Esophagus (tissue), 2 donors: ENCODE results near the gene BBS12. TPM values are rescaled to one million over a fixed set of nuclear protein-coding genes. Genes with fewer than 3 reads are reported as not detected.

ENCODE experiments used
- H3K27ac ChIP-seq, 2 donors: one replicate each; pipeline ENCODE4 v1.5.1; 2013; ENCODE audit warnings: low read depth in 2 of 2, mild to moderate bottlenecking in 2 of 2, inconsistent platforms in 1 of 2, low read length in 1 of 2, moderate library complexity in 1 of 2
- H3K27me3 ChIP-seq, 2 donors: one replicate each; pipeline ENCODE4 v1.6.1; 2013; ENCODE audit warnings: low read length in 2 of 2, control low read depth in 1 of 2, mild to moderate bottlenecking in 1 of 2; ENCODE audit not compliant: insufficient read depth in 2 of 2, control insufficient read depth in 1 of 2
- H3K36me3 ChIP-seq, 2 donors: one replicate each; pipeline ENCODE4 v1.6.1; 2013; ENCODE audit warnings: low read length in 1 of 2; ENCODE audit not compliant: control insufficient read depth in 2 of 2, insufficient read depth in 2 of 2
- H3K4me1 ChIP-seq, 2 donors: one replicate each; pipeline ENCODE4 v1.6.1; 2013; ENCODE audit warnings: low read length in 1 of 2; ENCODE audit not compliant: control insufficient read depth in 2 of 2, insufficient read depth in 2 of 2
- H3K4me3 ChIP-seq, 2 donors: one replicate each; pipeline ENCODE4 v1.5.1; 2013; ENCODE audit warnings: low read length in 2 of 2, mild to moderate bottlenecking in 2 of 2, low read depth in 1 of 2, moderate library complexity in 1 of 2
- H3K9me3 ChIP-seq, 2 donors: one replicate each; pipeline ENCODE4 v1.6.1; 2013; ENCODE audit warnings: mild to moderate bottlenecking in 2 of 2, low read depth in 1 of 2, low read length in 1 of 2, moderate library complexity in 1 of 2; ENCODE audit not compliant: control insufficient read depth in 2 of 2, insufficient read depth in 1 of 2
- WGBS, 2 donors: extraction: QIAGEN DNeasy Blood & Tissue Kit; methylation state at CpG; one replicate each; pipeline ENCODE4 v1.1.7; 2013; 5-methylcytosine and 5-hydroxymethylcytosine counted together
- polyA plus RNA-seq, 2 donors: library from polyadenylated mRNA; stranded (reverse); fragments of 200-250 nt; gene quantifications; one replicate each; pipeline ENCODE4 v1.2.3, GENCODE V29; 2013
- donor health status: healthy with polysubstance abuse.
- donor health status: Bipolar disorder and iron deficiency.

BBS12 gene
- polyA plus RNA-seq, 2 donors = 0.45 to 0.76 TPM

- WGBS, 2 donors = 77 to 96% methylated on average over 15 of the region's 15 CpGs
- Histone ChIP-seq H3K4me1 (no peaks in the 10 kb centered on the region), H3K27ac (no peak overlapping the region), H3K4me3 (no peak overlapping the region), H3K27me3 (no peaks in the 10 kb centered on the region), H3K9me3 (no peaks in the 10 kb centered on the region), H3K36me3 (peaks cover 0 to 7% of the 10 kb centered on the region in 2 donors)
Measured at GRCh38 chr4:122742933-122743829, 10.7 kb downstream of the BBS12 start.

GRCh38 chr4:122744229-122744628 is 11.7 kb downstream of the BBS12 start:
- Histone ChIP-seq H3K9me3 (no peaks in the 10 kb centered on the region), H3K27ac (no peak overlapping the region), H3K27me3 (no peaks in the 10 kb centered on the region), H3K36me3 (peaks cover 0 to 7% of the 10 kb centered on the region in 2 donors), H3K4me3 (no peak overlapping the region), H3K4me1 (no peaks in the 10 kb centered on the region)
- WGBS, 2 donors = 82 to 92% methylated on average over 1 of the region's 1 CpG

- Histone ChIP-seq H3K4me1 (no peaks in the 10 kb centered on the region), H3K9me3 (no peaks in the 10 kb centered on the region), H3K27me3 (peaks cover 0 to 5% of the 10 kb centered on the region in 2 donors), H3K36me3 (peaks cover 0 to 7% of the 10 kb centered on the region in 2 donors), H3K4me3 (no peak overlapping the region), H3K27ac (no peak overlapping the region)
- 82% methylated on average over 2 of the region's 2 CpGs for WGBS, 2 donors
Measured at GRCh38 chr4:122746485-122746965, 14.0 kb downstream of the BBS12 start.

- Histone ChIP-seq H3K36me3 (peaks cover 0 to 7% of the 10 kb centered on the region in 2 donors), H3K9me3 (no peaks in the 10 kb centered on the region), H3K4me3 (no peak overlapping the region), H3K4me1 (no peaks in the 10 kb centered on the region), H3K27ac (no peak overlapping the region), H3K27me3 (peaks cover 0 to 5% of the 10 kb centered on the region in 2 donors)
- WGBS, 2 donors = 84 to 96% methylated on average over 1 of the region's 1 CpG
Measured at GRCh38 chr4:122747068-122747467, 14.6 kb downstream of the BBS12 start.

- peaks cover 0 to 5% of the 10 kb centered on the region in 2 donors for H3K27me3 ChIP-seq
- no peaks in the 10 kb centered on the region for H3K9me3 ChIP-seq
- peaks cover 0 to 2% of the 10 kb centered on the region in 2 donors for H3K36me3 ChIP-seq
- no peak overlapping the region for H3K4me3 ChIP-seq
- H3K4me1 ChIP-seq = no peaks in the 10 kb centered on the region
- 93 to 94% methylated on average over 1 of the region's 1 CpG for WGBS, 2 donors
- no peak overlapping the region for H3K27ac ChIP-seq
Measured at GRCh38 chr4:122747883-122748282, 15.4 kb downstream of the BBS12 start.

GRCh38 chr4:122749704-122750454 is 17.4 kb downstream of the BBS12 start:
- Histone ChIP-seq H3K36me3 (no peaks in the 10 kb centered on the region), H3K27me3 (peaks cover 0 to 5% of the 10 kb centered on the region in 2 donors), H3K27ac (no peak overlapping the region), H3K9me3 (no peaks in the 10 kb centered on the region), H3K4me1 (no peaks in the 10 kb centered on the region), H3K4me3 (no peak overlapping the region)
- WGBS, 2 donors = 85 to 89% methylated on average over 5 of the region's 5 CpGs

GRCh38 chr4:122755675-122756074 is 23.2 kb downstream of the BBS12 start:
- Histone ChIP-seq H3K27ac (no peak overlapping the region), H3K4me1 (no peaks in the 10 kb centered on the region), H3K27me3 (no peaks in the 10 kb centered on the region), H3K9me3 (no peaks in the 10 kb centered on the region), H3K36me3 (no peaks in the 10 kb centered on the region), H3K4me3 (no peak overlapping the region)
- WGBS, 2 donors = 32 to 46% methylated on average over 4 of the region's 4 CpGs

- H3K27ac ChIP-seq = no peak overlapping the region
- WGBS, 2 donors = 28 to 34% methylated on average over 2 of the region's 2 CpGs
- H3K36me3 ChIP-seq = no peaks in the 10 kb centered on the region
- no peak overlapping the region for H3K4me3 ChIP-seq
- H3K9me3 ChIP-seq = no peaks in the 10 kb centered on the region
- no peaks in the 10 kb centered on the region for H3K27me3 ChIP-seq
- no peaks in the 10 kb centered on the region for H3K4me1 ChIP-seq
Measured at GRCh38 chr4:122758033-122758432, 25.5 kb downstream of the BBS12 start.

GRCh38 chr4:122759639-122760310 is 27.3 kb downstream of the BBS12 start:
- Histone ChIP-seq H3K27me3 (no peaks in the 10 kb centered on the region), H3K4me1 (no peaks in the 10 kb centered on the region), H3K36me3 (no peaks in the 10 kb centered on the region), H3K4me3 (no peak overlapping the region), H3K9me3 (no peaks in the 10 kb centered on the region), H3K27ac (no peak overlapping the region)
- WGBS, 2 donors = 59 to 65% methylated on average over 3 of the region's 3 CpGs
